HepG2 (cell line): Measurements from ENCODE around the gene SRP9. TPM values are rescaled to one million over a fixed set of nuclear protein-coding genes. Genes with fewer than 3 reads are reported as not detected.

Experiments
- CENPT ChIP-seq: sonication (generic); formaldehyde crosslinking; IDR thresholded peaks from 2 replicates; pipeline ENCODE4 v1.8.0; 2022; ENCODE audit warnings: low read depth, mild to moderate bottlenecking, moderate library complexity, missing genetic modification reagents
- ELF3 ChIP-seq: IDR thresholded peaks from 2 replicates; pipeline ENCODE4 v1.6.1; 2016; ENCODE audit warnings: missing genetic modification reagents, missing compliant biosample characterization
- FOSL1 ChIP-seq: sonication (generic); formaldehyde crosslinking; IDR thresholded peaks from 2 replicates; pipeline ENCODE4 v1.9.0; 2021; ENCODE audit warnings: missing genetic modification reagents, borderline replicate concordance
- KAT8 ChIP-seq: IDR thresholded peaks from 2 replicates; pipeline ENCODE4 v1.6.1; 2016; ENCODE audit warnings: missing genetic modification reagents, missing compliant biosample characterization
- NFE2 ChIP-seq: sonication (generic); formaldehyde crosslinking; IDR thresholded peaks from 2 replicates; pipeline ENCODE4 v1.4.0; 2020; ENCODE audit warnings: missing genetic modification reagents
- REXO4 ChIP-seq: sonication (generic); formaldehyde crosslinking; IDR thresholded peaks from 2 replicates; pipeline ENCODE4 v1.8.0; 2022; ENCODE audit warnings: missing genetic modification reagents, mild to moderate bottlenecking, borderline replicate concordance
- SKI ChIP-seq: fragments of 450-650 bp; IDR thresholded peaks from one replicate; pipeline ENCODE4 v1.6.1; 2018; ENCODE audit warnings: mild to moderate bottlenecking; ENCODE audit not compliant: partially characterized antibody
- TARDBP ChIP-seq: sonication (generic); formaldehyde crosslinking; IDR thresholded peaks from 2 replicates; pipeline ENCODE4 v1.8.0; 2022; ENCODE audit warnings: mild to moderate bottlenecking, missing genetic modification reagents
- ZBTB21 ChIP-seq: sonication (generic); formaldehyde crosslinking; IDR thresholded peaks from 2 replicates; pipeline ENCODE4 v1.4.0; 2020; ENCODE audit warnings: missing genetic modification reagents
- ZBTB7B ChIP-seq: sonication (generic); formaldehyde crosslinking; IDR thresholded peaks from 2 replicates; pipeline ENCODE4 v1.4.0; 2020; ENCODE audit warnings: missing genetic modification reagents
- ZMYM4 ChIP-seq: sonication (generic); formaldehyde crosslinking; IDR thresholded peaks from 2 replicates; pipeline ENCODE4 v1.8.1; 2023; ENCODE audit warnings: mild to moderate bottlenecking, missing genetic modification reagents
- ZNF292 ChIP-seq: sonication (generic); formaldehyde crosslinking; IDR thresholded peaks from 2 replicates; pipeline ENCODE4 v1.8.1; 2022; ENCODE audit warnings: mild to moderate bottlenecking, low read depth, missing genetic modification reagents, borderline replicate concordance
- ZNF367 ChIP-seq: sonication (generic); formaldehyde crosslinking; IDR thresholded peaks from 2 replicates; pipeline ENCODE4 v1.4.0; 2020; ENCODE audit warnings: missing genetic modification reagents, borderline replicate concordance
- ZNF383 ChIP-seq: sonication (generic); formaldehyde crosslinking; IDR thresholded peaks from 2 replicates; pipeline ENCODE4 v1.4.0; 2020; ENCODE audit warnings: missing genetic modification reagents, mild to moderate bottlenecking, borderline replicate concordance
- ZNF878 ChIP-seq: sonication (generic); formaldehyde crosslinking; IDR thresholded peaks from 2 replicates; pipeline ENCODE4 v1.8.1; 2023; ENCODE audit warnings: mild to moderate bottlenecking, missing genetic modification reagents, moderate library complexity
- polyA plus RNA-seq, 8 experiments: library from polyadenylated mRNA; depleted of rRNA in 3 of 8; stranded (reverse) in 7 of 8; unstranded in 1 of 8; fragments of >200 nt; fragmentation: Illumina TruSeq in 4 of 8; extraction: Trizol in 4 of 8; gene quantifications; 2 replicates each; pipeline versions ENCODE4 v1.2.1 to v1.2.3, GENCODE V29; 2011 to 2016; ENCODE audit warnings: low read depth in 4 of 8, missing spikeins in 1 of 8, mixed read lengths in 1 of 8; ENCODE audit not compliant: insufficient read depth in 1 of 8
- total RNA-seq, 5 experiments: library from RNA; depleted of rRNA; stranded (reverse); fragments of >200 nt; fragmentation: Illumina TruSeq; extraction: Trizol; gene quantifications; 2 replicates each; pipeline ENCODE4 v1.2.3, GENCODE V29; 2016; ENCODE audit warnings: low read depth in 1 of 5
- TF ChIP-seq, protein P1 (sequence below): sonication (generic); formaldehyde crosslinking; IDR thresholded peaks from 2 replicates; pipeline ENCODE4 v1.5.0; 2020; ENCODE audit warnings: mild to moderate bottlenecking, missing genetic modification reagents, moderate library complexity
- TF ChIP-seq, protein P2 (sequence below): IDR thresholded peaks from 2 replicates; pipeline ENCODE4 v1.6.1; 2016; ENCODE audit warnings: low read depth, missing genetic modification reagents, missing compliant biosample characterization
- TF ChIP-seq, protein P3 (sequence below): sonication (generic); formaldehyde crosslinking; IDR thresholded peaks from 2 replicates; pipeline ENCODE4 v1.8.1; 2022; ENCODE audit warnings: mild to moderate bottlenecking, missing genetic modification reagents
- TF ChIP-seq, protein P4 (sequence below): sonication (generic); formaldehyde crosslinking; IDR thresholded peaks from 2 replicates; pipeline ENCODE4 v1.4.0; 2020; ENCODE audit warnings: missing genetic modification reagents

Gene SRP9
- total and polyA plus RNA-seq, 2 of the 13 experiments (the other 11 are each of a cell fraction or from before 2014, with no cell fraction given), result 251 to 307 TPM

DNA sequence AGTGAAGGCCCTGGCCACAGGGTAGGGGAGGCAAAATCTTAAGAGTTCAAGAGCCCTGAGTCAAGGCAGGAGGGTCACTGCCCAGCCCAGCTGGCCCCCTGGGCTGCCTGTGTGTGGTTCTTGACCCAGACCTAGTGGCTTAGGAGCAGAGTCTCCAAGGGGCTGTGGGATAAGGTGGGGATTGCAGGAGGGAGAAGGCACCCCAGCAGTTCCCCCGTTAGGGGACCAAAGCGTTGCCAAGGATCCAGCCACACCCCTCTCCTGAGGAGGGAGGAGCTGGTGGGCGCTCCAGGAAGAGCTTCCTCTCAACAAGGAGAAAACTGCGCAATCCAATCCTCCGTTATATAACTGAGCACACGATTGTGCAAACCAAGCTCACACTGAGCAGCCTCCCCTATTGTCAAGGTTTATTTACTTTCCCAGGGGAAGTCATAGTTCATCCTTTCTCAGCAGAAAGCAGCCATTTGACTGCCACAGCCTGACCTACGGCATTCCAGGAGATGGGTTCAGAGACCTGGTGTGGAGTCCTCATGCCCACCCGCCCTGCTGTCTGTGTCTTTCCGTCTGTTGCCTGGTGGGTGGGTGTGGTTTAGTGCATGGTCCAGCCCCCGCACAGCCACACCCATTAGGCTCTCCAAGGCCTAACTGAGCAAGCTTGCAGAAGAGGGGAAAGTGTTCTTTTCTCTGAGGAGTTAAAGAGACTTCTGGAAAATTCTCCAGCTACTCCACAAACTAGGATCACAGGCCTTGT, 35.8 kb downstream of the SRP9 start (continued):
- TF ChIP-seq CENPT (CRISPR knock-in tag) (no peak), ZBTB21 (CRISPR knock-in tag) (0 out of 2 replicates have a peak, but pooled peaks have one; percentile 17), TARDBP (CRISPR knock-in tag) (peak; percentile 98), ZNF383 (CRISPR knock-in tag) (no peak), ZBTB7B (CRISPR knock-in tag) (peak; percentile 99), ZMYM4 (CRISPR knock-in tag) (peak; percentile 96), REXO4 (CRISPR knock-in tag) (no peak), ZNF367 (CRISPR knock-in tag) (0 out of 2 replicates have a peak, but pooled peaks have one; percentile 62), KAT8 (CRISPR knock-in tag) (peak; percentile 94), FOSL1 (CRISPR knock-in tag) (no peak; the same call in 1 of the 2 replicates), SKI (peak; percentile 99), ELF3 (CRISPR knock-in tag) (peak; percentile 99), ZNF292 (peak; percentile 92; the same call in 1 of the 2 replicates), ZNF878 (no peak), NFE2 (CRISPR knock-in tag) (no peak)
- TF ChIP-seq, protein P1, sequence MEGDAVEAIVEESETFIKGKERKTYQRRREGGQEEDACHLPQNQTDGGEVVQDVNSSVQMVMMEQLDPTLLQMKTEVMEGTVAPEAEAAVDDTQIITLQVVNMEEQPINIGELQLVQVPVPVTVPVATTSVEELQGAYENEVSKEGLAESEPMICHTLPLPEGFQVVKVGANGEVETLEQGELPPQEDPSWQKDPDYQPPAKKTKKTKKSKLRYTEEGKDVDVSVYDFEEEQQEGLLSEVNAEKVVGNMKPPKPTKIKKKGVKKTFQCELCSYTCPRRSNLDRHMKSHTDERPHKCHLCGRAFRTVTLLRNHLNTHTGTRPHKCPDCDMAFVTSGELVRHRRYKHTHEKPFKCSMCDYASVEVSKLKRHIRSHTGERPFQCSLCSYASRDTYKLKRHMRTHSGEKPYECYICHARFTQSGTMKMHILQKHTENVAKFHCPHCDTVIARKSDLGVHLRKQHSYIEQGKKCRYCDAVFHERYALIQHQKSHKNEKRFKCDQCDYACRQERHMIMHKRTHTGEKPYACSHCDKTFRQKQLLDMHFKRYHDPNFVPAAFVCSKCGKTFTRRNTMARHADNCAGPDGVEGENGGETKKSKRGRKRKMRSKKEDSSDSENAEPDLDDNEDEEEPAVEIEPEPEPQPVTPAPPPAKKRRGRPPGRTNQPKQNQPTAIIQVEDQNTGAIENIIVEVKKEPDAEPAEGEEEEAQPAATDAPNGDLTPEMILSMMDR (CRISPR knock-in tag), result peak; percentile 42
- TF ChIP-seq, protein P2, sequence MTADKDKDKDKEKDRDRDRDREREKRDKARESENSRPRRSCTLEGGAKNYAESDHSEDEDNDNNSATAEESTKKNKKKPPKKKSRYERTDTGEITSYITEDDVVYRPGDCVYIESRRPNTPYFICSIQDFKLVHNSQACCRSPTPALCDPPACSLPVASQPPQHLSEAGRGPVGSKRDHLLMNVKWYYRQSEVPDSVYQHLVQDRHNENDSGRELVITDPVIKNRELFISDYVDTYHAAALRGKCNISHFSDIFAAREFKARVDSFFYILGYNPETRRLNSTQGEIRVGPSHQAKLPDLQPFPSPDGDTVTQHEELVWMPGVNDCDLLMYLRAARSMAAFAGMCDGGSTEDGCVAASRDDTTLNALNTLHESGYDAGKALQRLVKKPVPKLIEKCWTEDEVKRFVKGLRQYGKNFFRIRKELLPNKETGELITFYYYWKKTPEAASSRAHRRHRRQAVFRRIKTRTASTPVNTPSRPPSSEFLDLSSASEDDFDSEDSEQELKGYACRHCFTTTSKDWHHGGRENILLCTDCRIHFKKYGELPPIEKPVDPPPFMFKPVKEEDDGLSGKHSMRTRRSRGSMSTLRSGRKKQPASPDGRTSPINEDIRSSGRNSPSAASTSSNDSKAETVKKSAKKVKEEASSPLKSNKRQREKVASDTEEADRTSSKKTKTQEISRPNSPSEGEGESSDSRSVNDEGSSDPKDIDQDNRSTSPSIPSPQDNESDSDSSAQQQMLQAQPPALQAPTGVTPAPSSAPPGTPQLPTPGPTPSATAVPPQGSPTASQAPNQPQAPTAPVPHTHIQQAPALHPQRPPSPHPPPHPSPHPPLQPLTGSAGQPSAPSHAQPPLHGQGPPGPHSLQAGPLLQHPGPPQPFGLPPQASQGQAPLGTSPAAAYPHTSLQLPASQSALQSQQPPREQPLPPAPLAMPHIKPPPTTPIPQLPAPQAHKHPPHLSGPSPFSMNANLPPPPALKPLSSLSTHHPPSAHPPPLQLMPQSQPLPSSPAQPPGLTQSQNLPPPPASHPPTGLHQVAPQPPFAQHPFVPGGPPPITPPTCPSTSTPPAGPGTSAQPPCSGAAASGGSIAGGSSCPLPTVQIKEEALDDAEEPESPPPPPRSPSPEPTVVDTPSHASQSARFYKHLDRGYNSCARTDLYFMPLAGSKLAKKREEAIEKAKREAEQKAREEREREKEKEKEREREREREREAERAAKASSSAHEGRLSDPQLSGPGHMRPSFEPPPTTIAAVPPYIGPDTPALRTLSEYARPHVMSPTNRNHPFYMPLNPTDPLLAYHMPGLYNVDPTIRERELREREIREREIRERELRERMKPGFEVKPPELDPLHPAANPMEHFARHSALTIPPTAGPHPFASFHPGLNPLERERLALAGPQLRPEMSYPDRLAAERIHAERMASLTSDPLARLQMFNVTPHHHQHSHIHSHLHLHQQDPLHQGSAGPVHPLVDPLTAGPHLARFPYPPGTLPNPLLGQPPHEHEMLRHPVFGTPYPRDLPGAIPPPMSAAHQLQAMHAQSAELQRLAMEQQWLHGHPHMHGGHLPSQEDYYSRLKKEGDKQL (CRISPR knock-in tag), result peak; percentile 93
- TF ChIP-seq, protein P3, sequence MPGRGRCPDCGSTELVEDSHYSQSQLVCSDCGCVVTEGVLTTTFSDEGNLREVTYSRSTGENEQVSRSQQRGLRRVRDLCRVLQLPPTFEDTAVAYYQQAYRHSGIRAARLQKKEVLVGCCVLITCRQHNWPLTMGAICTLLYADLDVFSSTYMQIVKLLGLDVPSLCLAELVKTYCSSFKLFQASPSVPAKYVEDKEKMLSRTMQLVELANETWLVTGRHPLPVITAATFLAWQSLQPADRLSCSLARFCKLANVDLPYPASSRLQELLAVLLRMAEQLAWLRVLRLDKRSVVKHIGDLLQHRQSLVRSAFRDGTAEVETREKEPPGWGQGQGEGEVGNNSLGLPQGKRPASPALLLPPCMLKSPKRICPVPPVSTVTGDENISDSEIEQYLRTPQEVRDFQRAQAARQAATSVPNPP (CRISPR knock-in tag), result peak; percentile 52; the same call in 1 of the 2 replicates
- TF ChIP-seq, protein P4, sequence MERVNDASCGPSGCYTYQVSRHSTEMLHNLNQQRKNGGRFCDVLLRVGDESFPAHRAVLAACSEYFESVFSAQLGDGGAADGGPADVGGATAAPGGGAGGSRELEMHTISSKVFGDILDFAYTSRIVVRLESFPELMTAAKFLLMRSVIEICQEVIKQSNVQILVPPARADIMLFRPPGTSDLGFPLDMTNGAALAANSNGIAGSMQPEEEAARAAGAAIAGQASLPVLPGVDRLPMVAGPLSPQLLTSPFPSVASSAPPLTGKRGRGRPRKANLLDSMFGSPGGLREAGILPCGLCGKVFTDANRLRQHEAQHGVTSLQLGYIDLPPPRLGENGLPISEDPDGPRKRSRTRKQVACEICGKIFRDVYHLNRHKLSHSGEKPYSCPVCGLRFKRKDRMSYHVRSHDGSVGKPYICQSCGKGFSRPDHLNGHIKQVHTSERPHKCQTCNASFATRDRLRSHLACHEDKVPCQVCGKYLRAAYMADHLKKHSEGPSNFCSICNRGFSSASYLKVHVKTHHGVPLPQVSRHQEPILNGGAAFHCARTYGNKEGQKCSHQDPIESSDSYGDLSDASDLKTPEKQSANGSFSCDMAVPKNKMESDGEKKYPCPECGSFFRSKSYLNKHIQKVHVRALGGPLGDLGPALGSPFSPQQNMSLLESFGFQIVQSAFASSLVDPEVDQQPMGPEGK (CRISPR knock-in tag), result peak; percentile 80
